K562 (cell line): ENCODE measurements around the gene DUS1L. TPM values are rescaled to one million over a fixed set of nuclear protein-coding genes. Genes with fewer than 3 reads are reported as not detected.

Experiments used
- CUX1 ChIP-seq: fragments of 200-800 bp; sonication (Bioruptor generic); IDR thresholded peaks from 2 replicates; pipeline ENCODE4 v1.6.1; 2016; ENCODE audit warnings: missing genetic modification characterization, missing compliant biosample characterization
- E2F6 ChIP-seq, 2 experiments: IDR thresholded peaks; 2 replicates each; pipeline ENCODE4 v1.6.1; 2011; ENCODE audit warnings: borderline replicate concordance in 1 of 2, control low read depth in 1 of 2, low read depth in 1 of 2, low read length in 1 of 2, mild to moderate bottlenecking in 1 of 2, mixed read lengths in 1 of 2, moderate library complexity in 1 of 2; ENCODE audit not compliant: insufficient read depth in 1 of 2, insufficient read length in 1 of 2, poor library complexity in 1 of 2, severe bottlenecking in 1 of 2; ENCODE audit errors: extremely low read depth in 1 of 2
- ELF4 ChIP-seq: fragments of 450-650 bp; formaldehyde crosslinking; IDR thresholded peaks from 2 replicates; pipeline ENCODE4 v1.4.0; 2022; ENCODE audit warnings: missing genetic modification characterization
- FIP1L1 ChIP-seq: fragments of 200-400 bp; formaldehyde crosslinking; IDR thresholded peaks from 2 replicates; pipeline ENCODE4 v1.6.1; 2018; ENCODE audit warnings: mild to moderate bottlenecking, low read depth, low read length; ENCODE audit not compliant: poor library complexity, severe bottlenecking
- L3MBTL2 ChIP-seq: fragments of 450-650 bp; IDR thresholded peaks from 2 replicates; pipeline ENCODE4 v1.6.1; 2016; ENCODE audit warnings: mild to moderate bottlenecking, moderate library complexity
- MAZ ChIP-seq, 2 experiments: fragments of 450-650 bp in 1 of 2; sonication (generic) in 1 of 2; formaldehyde crosslinking; IDR thresholded peaks in 1 of 2; conservative IDR thresholded peaks in 1 of 2; 2 replicates each; pipeline versions ENCODE4 v1.4.0 to v1.5.0; 2020; ENCODE audit warnings: mild to moderate bottlenecking in 1 of 2, missing genetic modification reagents in 1 of 2
- PHF8 ChIP-seq: fragments of 200-600 bp; sonication (generic); IDR thresholded peaks from 2 replicates; pipeline ENCODE4 v1.6.1; 2012; ENCODE audit warnings: mixed run types, mild to moderate bottlenecking, inconsistent platforms, low read length, moderate library complexity, borderline replicate concordance
- POLR2AphosphoS5 ChIP-seq: IDR thresholded peaks from 2 replicates; pipeline ENCODE4 v1.6.1; 2011; ENCODE audit warnings: mild to moderate bottlenecking, low read depth, low read length, moderate library complexity; ENCODE audit not compliant: control insufficient read depth, insufficient read depth
- POLR2G ChIP-seq: fragments of 200-400 bp; formaldehyde crosslinking; IDR thresholded peaks from 2 replicates; pipeline ENCODE4 v1.6.1; 2017; ENCODE audit warnings: low read depth, mild to moderate bottlenecking, antibody characterized with exemption, low read length, moderate library complexity
- RB1 ChIP-seq: fragments of 450-650 bp; IDR thresholded peaks from 2 replicates; pipeline ENCODE4 v1.6.1; 2017; ENCODE audit warnings: low read depth, mild to moderate bottlenecking
- TAF1 ChIP-seq: IDR thresholded peaks from 2 replicates; pipeline ENCODE4 v1.6.1; 2011; ENCODE audit warnings: mild to moderate bottlenecking, low read length, moderate library complexity; ENCODE audit not compliant: insufficient read depth, control insufficient read depth, severe bottlenecking; ENCODE audit errors: extremely low read depth
- TBL1XR1 ChIP-seq, 2 experiments: IDR thresholded peaks; 2 replicates each; pipeline ENCODE4 v1.6.1; 2012; ENCODE audit warnings: improper control_type of control experiment in 2 of 2, low read length in 2 of 2, mild to moderate bottlenecking in 1 of 2
- TGIF2 ChIP-seq: sonication (generic); formaldehyde crosslinking; IDR thresholded peaks from 2 replicates; pipeline ENCODE4 v1.8.1; 2022; ENCODE audit warnings: mild to moderate bottlenecking, missing genetic modification reagents, moderate library complexity
- YY1 ChIP-seq, 3 experiments: IDR thresholded peaks; 2 replicates each; pipeline ENCODE4 v1.6.1; 2011; ENCODE audit warnings: low read length in 2 of 3, mild to moderate bottlenecking in 2 of 3, moderate library complexity in 2 of 3, borderline replicate concordance in 1 of 3, control low read depth in 1 of 3, low read depth in 1 of 3; ENCODE audit not compliant: insufficient read depth in 3 of 3, insufficient replicate concordance in 2 of 3, control insufficient read depth in 1 of 3, insufficient read length in 1 of 3; ENCODE audit errors: extremely low read depth in 1 of 3
- ZBTB33 ChIP-seq: sonication (generic); formaldehyde crosslinking; IDR thresholded peaks from 2 replicates; pipeline ENCODE4 v1.8.1; 2023; ENCODE audit warnings: mild to moderate bottlenecking, missing genetic modification reagents
- ZNF431 ChIP-seq: sonication (generic); formaldehyde crosslinking; IDR thresholded peaks from 2 replicates; pipeline ENCODE4 v1.8.0; 2022; ENCODE audit warnings: mild to moderate bottlenecking, missing genetic modification reagents
- polyA plus RNA-seq, 8 experiments: library from polyadenylated mRNA; depleted of rRNA in 4 of 8; stranded (reverse) in 5 of 8; unstranded in 3 of 8; fragments of >200 nt; fragmentation: Nextera tagmentation in 2 of 8; fragmentation: Illumina TruSeq in 1 of 8; extraction: Ambion mirVana in 2 of 8; extraction: Trizol in 1 of 8; gene quantifications; 2 replicates each; pipeline versions ENCODE4 v1.2.1 to v1.2.3, GENCODE V29; 2011 to 2014; ENCODE audit warnings: inconsistent platforms in 1 of 8, missing spikeins in 1 of 8
- total RNA-seq, 7 experiments: library from RNA; depleted of rRNA in 6 of 7; stranded (reverse); fragments of >200 nt in 6 of 7; fragmentation: Illumina TruSeq in 2 of 7; extraction: Trizol in 2 of 7; gene quantifications; 2 replicates each; pipeline versions ENCODE4 v1.2.1 to v1.2.3, GENCODE V29; 2011 to 2021; ENCODE audit warnings: low replicate concordance in 1 of 7

Gene DUS1L
- total and polyA plus RNA-seq, 9 of the 15 experiments (the other 6 are each of a cell fraction or from before 2014, with no cell fraction given) = 7.8 to 210 (median 83.9) TPM

- TF ChIP-seq POLR2G (no peak; the same call in 1 of the 2 replicates), L3MBTL2 (peak; percentile 77), CUX1 (CRISPR knock-in tag) (no peak), TGIF2 (CRISPR knock-in tag) (peak; percentile 12; the same call in 1 of the 2 replicates), POLR2AphosphoS5 (peak; percentile 24), TBL1XR1 (IDR thresholded peaks at IDR 0.05; ENCODE audit: low read length in 2 of 2) (no peak), ZNF431 (CRISPR knock-in tag) (no peak), TAF1 (peak; percentile 36), RB1 (peak; percentile 23; the same call in 1 of the 2 replicates), PHF8 (peak; percentile 10; the same call in 1 of the 2 replicates), E2F6 (IDR thresholded peaks at IDR 0.05; ENCODE audit: borderline replicate concordance in 1 of 2, extremely low read depth in 1 of 2, insufficient read depth in 1 of 2, insufficient read length in 1 of 2, low read depth in 1 of 2, low read length in 1 of 2, poor library complexity in 1 of 2, severe bottlenecking in 1 of 2) (peak; percentile 34 to 49), ELF4 (CRISPR knock-in tag) (no peak), FIP1L1 (peak; percentile 68), YY1 (IDR thresholded peaks at IDR 0.05; ENCODE audit: borderline replicate concordance in 1 of 3, control insufficient read depth in 1 of 3, extremely low read depth in 1 of 3, insufficient read depth in 3 of 3, insufficient read length in 1 of 3, insufficient replicate concordance in 2 of 3, low read depth in 1 of 3, low read length in 2 of 3) (peak in 1 of 3 experiments; percentile 27), ZBTB33 (CRISPR knock-in tag) (0 out of 2 replicates have a peak, but pooled peaks have one; percentile 14), MAZ (CRISPR knock-in tag; conservative IDR thresholded peaks at IDR 0.05 in 1 of 2, IDR thresholded peaks at IDR 0.05 in 1 of 2) (peak in 1 of 2 experiments; percentile 54; a peak in 3 of 4 replicates)
Observed at GRCh38 chr17:82097184-82097918, 31.7 kb upstream of the DUS1L start (continued).
